Mucosa of gallbladder (tissue), 1 donor: ENCODE measurements around the gene ARHGEF28. TPM values are rescaled to one million over a fixed set of nuclear protein-coding genes. Genes with fewer than 3 reads are reported as not detected.

Source experiments
- DNase-seq: peaks from one replicate; pipeline ENCODE4 v3.0.0-alpha.2; 2020; ENCODE audit warnings: low spot score
- total RNA-seq: library from RNA; stranded (reverse); gene quantifications from one replicate; pipeline ENCODE4 v1.2.1, GENCODE V29; 2021
- donor health status: DM: no; HTN: no; CAD: no.

The ARHGEF28 gene
- total RNA-seq, 1 donor from 2014 or later, result 29.9 TPM

GRCh38 chr5:73856997-73857396 lies 231.0 kb downstream of the ARHGEF28 start:
- DNase-seq, result no peak

GRCh38 chr5:73857446-73857845 lies 231.4 kb downstream of the ARHGEF28 start:
- DNase-seq, result no peak

GRCh38 chr5:73858054-73858453 lies 232.1 kb downstream of the ARHGEF28 start:
- no peak for DNase-seq

GRCh38 chr5:73858776-73859175 lies 232.8 kb downstream of the ARHGEF28 start:
- DNase-seq, result no peak

DNA sequence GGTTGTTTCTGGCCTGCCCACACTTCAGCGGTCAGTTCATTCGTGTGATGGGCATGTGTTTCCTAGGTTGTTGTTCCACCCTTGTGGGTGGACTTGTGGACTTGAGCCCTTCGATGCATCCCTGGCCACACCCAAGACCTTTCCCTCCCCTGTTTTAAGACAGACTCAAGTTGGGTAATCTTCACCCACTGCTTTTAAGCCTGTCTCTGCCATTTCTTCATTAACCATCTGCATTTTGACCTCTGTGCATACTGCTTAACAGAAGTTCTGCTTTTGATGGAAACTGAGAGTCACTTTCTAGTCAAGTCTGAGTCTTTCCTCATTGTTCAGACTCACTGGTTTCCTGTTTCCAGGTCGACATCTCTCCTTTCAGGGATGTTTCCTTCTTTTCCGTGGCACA lies 233.7 kb downstream of the ARHGEF28 start:
- DNase-seq, result no peak

- no peak for DNase-seq
These were observed 235.5 kb downstream of the ARHGEF28 start for GRCh38 chr5:73861313-73861988.

DNA sequence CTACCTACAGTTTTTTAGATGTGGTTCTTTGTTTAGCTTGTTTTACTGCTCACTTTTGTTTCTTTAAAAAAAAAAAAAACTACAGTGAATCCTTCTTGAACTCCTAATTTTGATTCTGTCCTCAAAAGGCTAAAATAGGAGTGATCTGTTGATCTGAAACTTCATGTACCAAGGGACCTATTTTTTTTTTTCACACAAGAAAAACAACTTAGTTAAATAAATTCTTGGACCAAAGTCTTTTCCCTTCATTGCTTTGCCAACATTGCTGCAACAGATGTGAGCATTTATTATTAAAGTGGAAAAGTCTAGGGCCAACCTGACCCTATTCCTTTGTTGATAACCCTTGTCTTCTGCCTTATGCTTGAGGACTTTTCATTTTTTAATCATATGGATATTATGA lies 236.8 kb downstream of the ARHGEF28 start:
- no peak for DNase-seq

DNA sequence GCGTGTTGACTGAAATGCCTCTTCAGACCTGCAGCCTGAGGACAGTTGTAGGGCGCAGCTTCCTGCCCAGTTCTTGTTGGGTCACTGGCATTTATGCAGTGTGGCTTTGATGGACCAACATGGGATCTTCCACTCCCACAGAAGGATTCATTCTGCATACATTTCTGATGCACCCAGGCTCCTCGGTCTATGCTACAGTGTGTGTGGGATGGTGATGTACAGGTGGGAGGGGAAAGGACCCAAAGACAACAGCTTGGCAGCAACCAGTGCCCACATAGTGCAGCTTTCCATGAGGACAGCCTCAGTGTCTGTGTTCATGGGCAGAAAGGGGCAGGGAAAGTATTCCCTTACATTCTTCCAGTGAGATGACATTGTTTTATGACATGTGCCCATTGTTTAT lies 237.9 kb downstream of the ARHGEF28 start:
- no peak for DNase-seq

DNA sequence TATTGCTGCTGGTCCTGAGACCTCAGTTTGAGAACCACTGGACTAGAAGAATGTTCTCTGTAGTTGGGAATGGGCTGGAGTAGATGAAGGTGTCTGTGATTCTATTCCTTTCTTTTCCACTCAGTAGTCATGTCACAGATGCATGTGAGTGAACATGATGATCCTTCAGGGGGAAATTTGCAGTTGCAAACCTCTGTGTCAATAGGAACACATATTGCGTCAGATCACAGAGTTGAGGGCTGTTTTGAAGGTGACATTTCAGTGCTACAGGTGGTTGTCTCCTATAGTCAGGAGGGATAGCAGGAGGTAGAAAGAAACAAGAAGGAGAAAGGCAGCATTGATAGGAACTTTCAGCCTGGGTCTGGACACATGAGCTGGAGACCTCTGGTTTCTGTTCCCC lies 239.3 kb downstream of the ARHGEF28 start:
- no peak for DNase-seq

DNA sequence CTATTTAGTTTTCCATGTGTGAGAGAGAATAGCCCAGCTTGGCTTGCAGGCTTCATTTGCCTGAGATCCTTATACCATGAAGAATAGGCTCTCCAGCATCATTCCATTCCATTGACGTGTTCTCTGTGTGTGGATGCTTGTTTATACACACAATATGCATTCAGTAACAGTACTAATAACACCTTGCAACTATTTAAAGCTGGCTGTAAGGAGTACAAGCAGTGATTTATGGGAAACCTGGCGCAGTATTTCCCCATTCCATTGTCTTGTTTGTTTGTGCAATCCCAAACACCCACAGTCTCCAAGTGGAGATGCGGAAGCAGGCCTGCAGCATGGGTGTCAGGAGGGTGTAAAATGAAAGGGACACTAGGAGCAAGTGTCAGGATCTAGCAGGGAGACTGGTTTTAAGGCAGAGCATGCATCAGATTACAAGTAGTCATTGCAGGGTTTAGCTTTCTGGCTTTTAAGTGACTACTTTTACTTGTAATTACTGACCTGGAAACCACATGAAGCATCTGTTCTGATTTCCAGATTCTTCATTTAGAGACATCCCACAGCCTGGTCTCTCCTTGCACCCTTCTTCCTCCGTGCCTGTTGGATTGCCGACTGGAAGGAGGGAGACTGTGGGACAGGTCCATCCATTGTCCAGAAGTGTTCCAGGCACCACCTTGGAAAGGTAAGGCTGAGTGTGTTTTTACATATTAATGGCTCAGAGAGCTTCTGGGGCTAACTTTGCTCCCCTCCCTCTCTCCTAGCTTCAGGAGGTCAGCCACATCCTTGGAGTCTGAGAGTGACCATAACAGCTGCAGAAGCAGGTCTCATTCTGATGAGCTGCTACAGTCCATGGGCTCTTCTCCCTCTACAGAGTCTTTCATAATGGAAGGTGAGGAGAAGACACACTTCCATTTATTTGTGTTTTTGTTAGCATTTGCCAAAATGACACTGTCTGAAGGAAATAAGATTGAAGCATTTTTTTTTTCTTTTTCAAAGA lies 241.6 kb downstream of the ARHGEF28 start:
- DNase-seq, result no peak

DNA sequence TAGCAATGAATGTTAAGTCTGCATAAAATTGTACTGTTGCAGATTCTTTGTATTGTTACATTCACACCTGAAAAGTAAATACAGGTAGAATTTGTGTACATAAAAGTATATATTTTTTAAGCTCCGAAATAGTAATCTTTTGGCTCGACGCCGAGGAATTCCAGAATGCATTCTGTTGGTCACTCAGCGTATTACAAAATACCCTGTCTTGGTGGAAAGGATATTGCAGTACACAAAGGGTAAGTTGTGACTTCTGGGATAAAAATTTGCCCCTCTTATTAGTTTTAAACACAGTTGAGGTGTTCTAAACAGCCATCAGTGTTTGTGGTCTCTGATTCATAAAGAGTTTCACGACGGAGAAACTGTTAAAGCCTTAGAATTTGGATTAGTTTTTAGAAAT lies 257.6 kb downstream of the ARHGEF28 start:
- DNase-seq, result no peak

DNA sequence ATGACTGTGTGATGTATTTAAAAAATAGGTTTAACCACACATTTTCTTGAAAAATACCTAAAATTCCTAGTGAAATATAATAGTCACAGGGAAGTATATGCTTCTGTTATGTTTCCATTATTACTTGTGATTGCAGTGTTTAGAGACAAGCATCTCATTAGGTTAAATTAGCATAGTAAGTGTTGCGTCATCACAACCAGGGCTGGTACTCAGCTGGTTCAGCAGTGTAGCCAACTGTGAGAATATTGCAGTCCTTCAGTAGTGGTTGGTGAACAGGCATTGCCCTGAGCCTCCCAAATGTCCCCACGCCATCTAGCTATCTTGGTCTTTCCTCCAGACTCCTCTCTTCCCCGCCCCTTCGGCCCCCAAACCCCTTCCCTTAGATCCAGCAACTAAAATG lies 261.7 kb downstream of the ARHGEF28 start:
- DNase-seq, result no peak

GRCh38 chr5:73890569-73890968 lies 264.6 kb downstream of the ARHGEF28 start:
- DNase-seq, result no peak

GRCh38 chr5:73892218-73892617 lies 266.2 kb downstream of the ARHGEF28 start:
- no peak for DNase-seq

GRCh38 chr5:73892806-73893205 lies 266.8 kb downstream of the ARHGEF28 start:
- no peak for DNase-seq

- DNase-seq, result no peak
These were observed 267.8 kb downstream of the ARHGEF28 start for GRCh38 chr5:73893813-73894212.

- DNase-seq, result no peak
These were observed 268.9 kb downstream of the ARHGEF28 start for GRCh38 chr5:73894860-73895259.

DNA sequence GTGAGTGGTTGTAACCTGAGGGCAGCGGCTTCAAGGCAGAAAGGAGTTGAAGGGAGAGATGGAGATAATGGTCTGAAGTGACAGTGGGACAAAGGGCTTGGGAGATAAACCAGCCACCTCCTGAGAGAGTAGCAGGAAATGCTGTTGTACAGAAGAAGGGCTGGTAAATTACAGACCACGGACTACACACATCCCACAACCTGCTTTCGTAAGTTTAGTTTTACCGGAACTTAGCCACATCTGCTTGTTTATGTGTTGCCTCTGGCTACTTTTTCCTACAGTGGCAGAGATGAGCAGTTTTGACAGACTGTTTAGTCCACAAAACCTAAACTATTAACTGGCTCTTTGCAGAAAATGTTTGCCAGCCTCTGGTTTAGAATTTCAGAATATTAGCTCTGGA lies 269.5 kb downstream of the ARHGEF28 start:
- no peak for DNase-seq

GRCh38 chr5:73896097-73896496 lies 270.1 kb downstream of the ARHGEF28 start:
- no peak for DNase-seq

GRCh38 chr5:73896668-73897067 lies 270.7 kb downstream of the ARHGEF28 start:
- DNase-seq, result no peak

DNA sequence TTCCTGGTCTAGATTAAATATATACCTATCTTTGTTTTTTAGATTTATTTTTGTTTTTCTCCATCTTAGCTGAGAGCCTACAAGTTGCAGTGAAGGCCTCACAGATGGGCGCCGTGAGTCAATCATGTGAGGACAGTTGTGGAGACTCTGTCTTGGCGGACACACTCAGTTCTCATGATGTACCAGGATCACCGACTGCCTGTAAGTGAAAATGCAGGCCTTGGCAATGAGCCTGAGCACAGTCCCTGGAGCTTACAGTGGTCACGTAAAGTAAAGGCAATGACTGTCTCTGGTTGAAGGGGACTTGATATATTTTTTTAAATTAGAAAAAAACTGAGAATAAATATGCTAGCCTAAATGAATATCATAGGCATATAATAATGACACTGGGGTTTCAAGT lies 271.9 kb downstream of the ARHGEF28 start:
- no peak for DNase-seq

DNA sequence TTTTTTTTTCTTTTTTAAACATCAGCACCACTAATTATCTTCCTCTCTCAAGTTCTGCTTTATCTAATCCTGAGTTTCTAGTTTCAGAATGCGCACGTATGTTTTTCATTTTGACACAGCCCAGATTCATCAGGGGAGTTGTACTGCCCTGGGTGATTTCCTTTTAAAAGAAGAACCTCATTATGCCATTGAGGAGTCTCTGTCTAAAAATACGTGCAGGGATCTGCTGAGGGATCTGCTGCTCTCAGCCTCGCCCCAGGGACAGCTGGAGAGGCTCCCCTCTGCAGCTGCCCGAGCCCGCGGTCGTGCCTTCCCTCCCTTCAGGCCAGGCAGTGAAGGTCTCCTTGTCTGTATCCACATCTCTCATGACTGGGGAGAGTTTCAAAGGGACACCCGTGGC lies 273.1 kb downstream of the ARHGEF28 start:
- no peak for DNase-seq

GRCh38 chr5:73899916-73900315 lies 273.9 kb downstream of the ARHGEF28 start:
- DNase-seq, result no peak
